GM21825 (cell line): ENCODE data around the gene IFNK.

Experiments
- ATAC-seq: cut with Tn5 transposase; IDR thresholded peaks from one replicate; pipeline ENCODE4 v1.9.1; 2021; ENCODE audit warnings: mild to moderate bottlenecking, moderate library complexity; ENCODE audit not compliant: unreplicated experiment

Gene IFNK

GRCh38 chr9:27537027-27537435, 12.9 kb downstream of the IFNK start:
- no peak for ATAC-seq

GRCh38 chr9:27537756-27538155, 13.7 kb downstream of the IFNK start:
- ATAC-seq = no peak

GRCh38 chr9:27538647-27539046, 14.6 kb downstream of the IFNK start:
- ATAC-seq = no peak

DNA sequence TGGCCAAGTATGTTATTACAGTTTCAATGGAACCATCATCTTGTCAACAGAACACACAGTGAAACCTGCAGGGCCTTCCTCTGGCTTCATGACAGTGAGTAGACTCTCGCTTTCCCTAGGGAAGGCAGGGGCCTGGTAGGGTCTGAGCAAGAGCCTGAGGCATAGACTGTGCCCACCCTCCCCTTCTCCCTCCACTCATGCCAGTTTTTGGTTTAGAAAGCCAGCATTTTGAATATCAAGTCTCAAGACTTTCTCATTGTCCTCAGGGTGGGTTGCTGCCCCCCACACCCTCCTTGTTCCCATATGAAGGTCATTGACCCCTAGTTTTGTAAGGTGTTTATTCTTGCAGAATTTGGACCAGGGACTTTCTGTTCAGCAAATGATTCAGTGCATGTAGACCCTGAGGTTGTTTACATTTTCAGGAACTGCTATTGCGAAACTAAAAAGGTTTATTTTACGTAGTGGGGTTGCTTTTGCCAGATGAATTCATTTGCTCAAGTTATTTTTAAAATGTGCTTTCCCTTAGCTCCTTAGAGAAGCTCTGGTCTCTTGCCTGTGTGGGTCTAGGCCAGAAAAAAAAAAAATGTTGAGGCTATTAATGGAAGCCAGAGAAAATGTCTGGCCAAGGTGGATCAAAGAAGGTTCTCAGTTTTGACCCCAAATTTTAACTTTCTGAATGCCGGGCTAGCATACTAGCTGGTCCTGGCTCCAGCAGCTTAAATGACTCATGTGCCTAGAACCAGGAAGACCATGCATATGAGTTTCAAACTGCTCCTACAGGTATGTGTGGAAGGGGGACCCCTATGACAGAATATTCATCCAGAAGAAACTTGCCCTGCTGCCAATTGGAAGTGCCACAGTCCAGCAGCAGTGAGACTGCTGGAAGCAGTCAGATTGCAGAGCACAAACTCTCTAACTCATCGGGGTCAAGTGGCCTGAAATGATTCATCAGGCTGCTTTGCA, 15.7 kb downstream of the IFNK start:
- peak; percentile 37 for ATAC-seq

GRCh38 chr9:27540502-27540901, 16.4 kb downstream of the IFNK start:
- ATAC-seq = no peak

DNA sequence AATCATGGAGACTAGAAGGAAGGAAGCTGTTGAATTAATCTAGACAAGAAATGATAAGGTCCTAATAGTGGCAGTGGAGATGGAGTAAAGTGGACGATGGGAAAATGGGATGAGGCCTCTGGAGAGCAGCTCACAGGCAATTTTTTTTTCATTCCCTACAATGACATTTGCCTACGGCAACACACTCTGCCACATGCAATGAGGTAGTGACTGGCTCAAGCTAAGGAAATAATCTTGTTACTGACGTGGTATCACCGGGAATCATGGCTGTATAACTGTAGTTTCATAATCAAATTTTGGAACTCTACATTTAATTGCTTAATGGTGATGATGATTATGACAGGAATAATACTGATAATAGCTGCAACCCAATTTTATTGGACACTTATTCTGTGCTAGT, 17.6 kb downstream of the IFNK start:
- no peak for ATAC-seq

DNA sequence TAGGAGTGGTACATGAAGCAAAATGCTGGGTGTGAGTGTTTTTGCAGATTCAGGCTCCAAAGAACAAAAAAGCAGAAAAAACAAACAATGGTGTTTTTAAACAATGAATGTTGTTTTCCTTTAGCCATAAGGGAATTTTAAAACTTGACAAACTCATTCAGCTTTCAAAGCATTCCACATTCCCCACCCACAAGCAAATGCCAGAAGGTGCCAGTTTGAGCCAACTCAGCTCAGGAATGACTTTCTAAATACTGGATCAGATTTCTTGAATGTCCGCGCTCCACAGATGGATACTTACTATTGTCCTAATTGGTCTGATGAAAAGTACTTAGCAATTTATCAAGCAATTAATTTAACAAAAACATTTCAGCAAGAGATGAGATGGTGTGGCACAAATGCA, 18.4 kb downstream of the IFNK start:
- no peak for ATAC-seq

GRCh38 chr9:27545471-27545870, 21.4 kb downstream of the IFNK start:
- no peak for ATAC-seq

DNA sequence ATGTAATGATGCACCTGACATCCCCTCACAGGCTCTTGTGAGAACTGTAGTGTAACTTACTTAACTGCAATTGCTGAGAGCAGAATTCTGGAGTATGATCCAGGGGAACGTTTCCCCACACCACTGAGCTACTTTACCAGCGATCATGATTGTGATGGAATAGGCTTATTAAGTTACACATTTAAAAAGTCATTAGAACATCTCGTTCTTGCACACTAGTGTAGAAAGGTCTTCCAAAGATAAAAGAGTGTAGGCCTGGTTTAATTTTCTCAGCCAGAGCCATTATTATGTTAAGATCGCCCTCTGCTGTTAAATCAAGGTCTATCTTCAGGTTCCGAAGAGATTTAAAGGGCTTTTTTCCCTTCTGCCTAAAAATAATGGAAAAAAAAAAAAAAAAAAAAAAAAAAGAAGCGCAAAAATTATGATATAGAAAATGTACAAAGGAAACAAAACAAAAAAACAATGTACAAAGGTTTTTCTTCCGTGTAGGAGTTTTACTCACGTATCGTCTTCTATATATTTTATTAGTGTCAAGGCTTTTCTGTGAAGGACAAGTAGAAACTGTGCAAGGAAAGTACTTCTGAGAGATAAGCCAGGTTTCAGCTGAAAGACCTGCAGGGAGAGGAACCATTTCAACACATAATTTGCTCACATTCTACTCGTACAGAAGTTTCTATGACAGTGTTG, 24.1 kb downstream of the IFNK start:
- ATAC-seq = no peak

DNA sequence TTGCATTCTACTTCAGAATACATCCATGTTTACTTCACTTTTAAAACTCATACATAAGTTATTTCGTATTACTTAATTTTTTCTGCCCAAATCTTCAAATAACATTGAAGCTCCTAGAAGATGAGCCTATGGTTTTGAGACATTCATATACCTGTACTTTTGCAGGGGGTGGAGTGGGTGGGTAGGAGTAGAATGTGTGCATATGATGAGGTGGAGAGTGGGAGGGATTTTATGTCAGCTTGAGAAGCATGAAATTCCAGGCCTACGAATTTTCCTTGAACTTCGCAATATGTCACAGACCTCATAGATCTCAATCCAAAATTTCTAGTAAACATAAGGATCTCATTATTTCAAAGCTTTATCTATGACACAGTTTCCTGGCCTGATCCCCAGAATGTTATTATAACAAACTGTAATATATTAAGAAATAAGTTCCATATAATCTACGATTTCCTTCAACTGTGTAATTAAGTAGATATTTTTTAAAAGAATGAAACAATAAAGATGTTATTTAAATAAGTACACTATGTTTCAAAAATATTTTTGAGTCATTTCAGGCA, 25.2 kb downstream of the IFNK start:
- no peak for ATAC-seq

- ATAC-seq = no peak
Measured at GRCh38 chr9:27554712-27555111, 30.6 kb downstream of the IFNK start.

DNA sequence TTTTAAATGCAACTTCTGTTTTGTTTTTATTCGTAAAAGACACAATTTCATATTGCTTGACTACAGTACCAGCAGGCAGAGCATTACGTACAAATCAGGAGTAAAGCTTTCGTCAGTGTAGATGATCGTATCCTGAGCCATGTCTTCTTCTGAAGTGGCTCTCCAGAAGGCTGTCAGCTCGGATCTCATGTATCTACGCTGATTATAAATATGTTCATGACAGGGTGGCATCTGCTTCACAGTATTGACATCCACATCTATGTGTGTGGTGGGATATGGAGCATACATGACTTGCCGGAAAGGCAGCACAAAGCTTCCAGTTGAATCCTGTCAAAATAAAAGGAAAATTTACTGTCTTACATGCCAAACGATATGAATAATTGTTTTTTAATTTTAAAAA, 32.4 kb downstream of the IFNK start:
- no peak for ATAC-seq

- ATAC-seq = no peak
Measured at GRCh38 chr9:27558307-27558706, 34.2 kb downstream of the IFNK start.

- no peak for ATAC-seq
Measured at GRCh38 chr9:27560457-27560856, 36.4 kb downstream of the IFNK start.

DNA sequence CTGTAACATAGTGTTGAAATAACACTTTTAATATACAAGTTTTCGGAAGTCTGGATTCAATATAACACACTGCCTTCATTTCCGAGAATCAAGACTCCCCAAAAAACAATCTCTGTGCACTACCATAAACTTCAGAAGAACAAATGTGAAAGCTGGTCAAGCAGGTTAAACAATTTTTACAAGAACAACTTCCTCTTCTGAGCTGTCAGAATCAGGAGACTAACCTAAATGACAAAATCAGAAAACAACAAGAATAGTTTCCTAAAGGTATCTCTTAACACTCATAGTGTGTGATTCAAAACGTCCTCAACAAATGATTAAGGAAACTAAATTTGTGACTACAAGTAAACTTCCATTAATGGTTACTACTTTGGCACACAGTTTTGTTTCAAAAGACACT, 37.6 kb downstream of the IFNK start:
- no peak for ATAC-seq

DNA sequence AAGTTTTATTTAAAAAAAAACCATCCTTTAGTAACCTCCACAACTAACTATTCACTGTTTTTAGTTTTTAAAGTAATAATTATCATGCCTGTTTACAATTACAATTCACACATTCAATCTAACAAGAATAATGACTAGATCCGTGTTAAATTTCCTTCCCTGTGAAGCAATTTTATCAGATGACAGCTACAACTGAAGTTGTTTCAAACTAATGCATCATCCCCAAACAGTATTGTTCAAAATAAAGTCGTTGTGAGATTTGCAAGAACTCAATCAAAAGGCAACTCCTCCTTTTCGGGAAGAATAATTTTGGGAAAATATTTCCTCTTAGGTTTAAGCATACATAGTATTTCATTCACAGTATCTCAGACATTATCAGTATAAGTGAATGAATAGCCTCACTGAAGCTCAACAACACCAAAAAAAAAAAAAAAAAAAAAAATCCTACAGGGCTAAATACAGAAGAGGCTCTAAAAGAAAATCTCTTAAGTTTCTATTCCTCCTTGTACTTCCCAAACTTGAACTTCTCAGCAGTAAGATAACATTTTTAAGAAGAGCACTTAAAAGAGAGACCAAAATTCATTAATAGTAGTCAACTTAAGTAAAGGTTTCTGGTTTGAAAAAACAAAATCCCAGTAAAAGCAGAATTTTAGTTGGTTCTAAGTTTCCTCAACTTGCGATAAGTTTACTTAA, 39.8 kb downstream of the IFNK start:
- no peak for ATAC-seq

- peak; percentile 41 for ATAC-seq
Measured at GRCh38 chr9:27564670-27565069, 40.6 kb downstream of the IFNK start.

GRCh38 chr9:27565696-27566095, 41.6 kb downstream of the IFNK start:
- no peak for ATAC-seq

GRCh38 chr9:27566118-27566517, 42.0 kb downstream of the IFNK start:
- no peak for ATAC-seq

GRCh38 chr9:27569406-27569805, 45.3 kb downstream of the IFNK start:
- ATAC-seq = no peak

- no peak for ATAC-seq
Measured at GRCh38 chr9:27571011-27571410, 46.9 kb downstream of the IFNK start.
